IMR-90 (cell line): ENCODE results near the gene MTREX. TPM values are rescaled to one million over a fixed set of nuclear protein-coding genes. Genes with fewer than 3 reads are reported as not detected.

Experiments
- ATAC-seq: fragments of 200-7000 bp; cut with Tn5 transposase; 2 replicates; pipeline ENCODE4 v1.9.1; 2020; ENCODE audit warnings: low read depth, mild to moderate bottlenecking, moderate library complexity
- BruUV-seq: library from RNA; stranded (reverse); fragments of 400-500 nt; replicated peaks from 2 replicates; lab custom pipeline; 2021; lab: Mats Ljungman, UMichigan
- CTCF ChIA-PET: fragments of 300-600 bp; formaldehyde crosslinking; extraction: SDS; loops from one replicate; lab custom pipeline; 2021; ENCODE audit warnings: antibody characterized with exemption; lab: Yijun Ruan, JAX
- POLR2A ChIA-PET: fragments of 300-600 bp; sonication (Branson Sonifier 250); formaldehyde crosslinking; loops from one replicate; lab custom pipeline; 2022; ENCODE audit warnings: antibody characterized with exemption; ENCODE audit not compliant: unreplicated experiment; lab: Charles Lee
- DNase-seq: peaks from one replicate; pipeline ENCODE4 v3.0.0; 2013
- H2AFZ ChIP-seq: replicated peaks from 2 replicates; pipeline ENCODE3; 2013; ENCODE audit warnings: low read length, mild to moderate bottlenecking; ENCODE audit not compliant: poor library complexity
- H2AK5ac ChIP-seq: 2 replicates; pipeline ENCODE4 v1.6.1; 2013; ENCODE audit warnings: low read depth, low read length, inconsistent platforms
- H2AK9ac ChIP-seq: replicated peaks from 2 replicates; pipeline ENCODE3; 2013; ENCODE audit warnings: mild to moderate bottlenecking, low read depth, low read length, moderate library complexity; ENCODE audit not compliant: poor library complexity
- H2BK120ac ChIP-seq: 2 replicates; pipeline ENCODE4 v1.6.1; 2013; ENCODE audit warnings: low read depth, low read length, inconsistent platforms
- H2BK15ac ChIP-seq: 3 replicates; pipeline ENCODE4 v1.6.1; 2013; ENCODE audit warnings: low read depth, low read length, inconsistent platforms
- H2BK20ac ChIP-seq: 2 replicates; pipeline ENCODE4 v1.6.1; 2013; ENCODE audit warnings: low read depth, mild to moderate bottlenecking, inconsistent platforms, low read length, moderate library complexity
- H2BK5ac ChIP-seq: 2 replicates; pipeline ENCODE4 v1.6.1; 2013; ENCODE audit warnings: mild to moderate bottlenecking, low read depth, low read length, inconsistent platforms; ENCODE audit not compliant: poor library complexity, severe bottlenecking
- H3K14ac ChIP-seq: replicated peaks from 2 replicates; pipeline ENCODE4 v1.6.1; 2013; ENCODE audit warnings: low read depth, low read length, inconsistent platforms
- H3K18ac ChIP-seq: 2 replicates; pipeline ENCODE4 v1.6.1; 2013; ENCODE audit warnings: low read depth, low read length, control low read depth
- H3K23ac ChIP-seq: 2 replicates; pipeline ENCODE4 v1.6.1; 2013; ENCODE audit warnings: low read depth, low read length, inconsistent platforms
- H3K27ac ChIP-seq: 2 replicates; pipeline ENCODE4 v1.5.1; 2013; ENCODE audit warnings: mild to moderate bottlenecking, control low read depth, low read length; ENCODE audit not compliant: insufficient read depth
- H3K27me3 ChIP-seq: 2 replicates; pipeline ENCODE4 v1.6.1; 2013; ENCODE audit warnings: low read length; ENCODE audit not compliant: control insufficient read depth, insufficient read depth
- H3K36me3 ChIP-seq: 2 replicates; pipeline ENCODE4 v1.6.1; 2013; ENCODE audit warnings: low read length, mixed read lengths; ENCODE audit not compliant: control insufficient read depth, insufficient read depth
- H3K4ac ChIP-seq: 2 replicates; pipeline ENCODE4 v1.6.1; 2013; ENCODE audit warnings: low read depth, low read length, inconsistent platforms
- H3K4me1 ChIP-seq: 2 replicates; pipeline ENCODE4 v1.6.1; 2013; ENCODE audit warnings: low read length, mixed read lengths; ENCODE audit not compliant: control insufficient read depth, insufficient read depth
- H3K4me2 ChIP-seq: 2 replicates; pipeline ENCODE4 v1.6.1; 2013; ENCODE audit warnings: low read depth, mild to moderate bottlenecking, control low read depth, low read length, moderate library complexity
- H3K4me3 ChIP-seq: 2 replicates; pipeline ENCODE4 v1.5.1; 2013; ENCODE audit warnings: low read depth, mild to moderate bottlenecking, control low read depth, low read length, moderate library complexity; ENCODE audit not compliant: insufficient read depth
- H3K56ac ChIP-seq: 2 replicates; pipeline ENCODE4 v1.6.1; 2013; ENCODE audit warnings: low read length, inconsistent platforms; ENCODE audit not compliant: insufficient read depth; ENCODE audit errors: extremely low read depth
- H3K79me1 ChIP-seq, 2 experiments: 2 replicates each; pipeline ENCODE4 v1.6.1; 2013; ENCODE audit warnings: low read length in 2 of 2, inconsistent platforms in 1 of 2, low read depth in 1 of 2
- H3K9ac ChIP-seq: 2 replicates; pipeline ENCODE4 v1.6.1; 2013; ENCODE audit warnings: low read depth, low read length, control low read depth
- H3K9me1 ChIP-seq: 2 replicates; pipeline ENCODE4 v1.6.1; 2013; ENCODE audit warnings: low read length, inconsistent platforms; ENCODE audit not compliant: insufficient read depth
- H3K9me3 ChIP-seq: 2 replicates; pipeline ENCODE4 v1.6.1; 2013; ENCODE audit warnings: low read length; ENCODE audit not compliant: control insufficient read depth, insufficient read depth
- H4K20me1 ChIP-seq: 2 replicates; pipeline ENCODE4 v1.6.1; 2013; ENCODE audit warnings: low read length, inconsistent platforms; ENCODE audit not compliant: insufficient read depth
- H4K5ac ChIP-seq: 2 replicates; pipeline ENCODE4 v1.6.1; 2013; ENCODE audit warnings: mild to moderate bottlenecking, low read depth, low read length, control low read depth
- H4K8ac ChIP-seq, 2 experiments: 2 replicates each; pipeline ENCODE4 v1.6.1; 2013; ENCODE audit warnings: low read depth in 2 of 2, low read length in 2 of 2, control low read depth in 1 of 2, inconsistent platforms in 1 of 2
- H4K91ac ChIP-seq: 2 replicates; pipeline ENCODE4 v1.6.1; 2013; ENCODE audit warnings: low read depth, low read length, inconsistent platforms; ENCODE audit not compliant: insufficient read depth
- BHLHE40 ChIP-seq: fragments of 150-350 bp; IDR thresholded peaks from 2 replicates; pipeline ENCODE4 v1.6.1; 2016; ENCODE audit warnings: mild to moderate bottlenecking, low read depth, low read length
- CEBPB ChIP-seq: IDR thresholded peaks from 2 replicates; pipeline ENCODE4 v1.6.1; 2012; ENCODE audit warnings: low read depth, low read length, improper control_type of control experiment
- CHD1 ChIP-seq: IDR thresholded peaks from 2 replicates; pipeline ENCODE4 v1.6.1; 2012; ENCODE audit warnings: low read depth, low read length, improper control_type of control experiment
- FOS ChIP-seq: fragments of 150-350 bp; IDR thresholded peaks from 2 replicates; pipeline ENCODE4 v1.6.1; 2016; ENCODE audit warnings: low read depth, low read length
- MAFK ChIP-seq: IDR thresholded peaks from 2 replicates; pipeline ENCODE4 v1.6.1; 2012; ENCODE audit warnings: low read depth, low read length, improper control_type of control experiment
- MAZ ChIP-seq: IDR thresholded peaks from 2 replicates; pipeline ENCODE4 v1.6.1; 2012; ENCODE audit warnings: low read depth, mild to moderate bottlenecking, low read length, improper control_type of control experiment, moderate library complexity, borderline replicate concordance
- MXI1 ChIP-seq: IDR thresholded peaks from 2 replicates; pipeline ENCODE4 v1.6.1; 2012; ENCODE audit warnings: low read depth, mild to moderate bottlenecking, low read length, moderate library complexity, borderline replicate concordance
- NFE2L2 ChIP-seq: fragments of 150-350 bp; IDR thresholded peaks from 2 replicates; pipeline ENCODE4 v1.6.1; 2016; ENCODE audit warnings: low read depth, mild to moderate bottlenecking, low read length
- POLR2A ChIP-seq: IDR thresholded peaks from 2 replicates; pipeline ENCODE4 v1.6.1; 2012; ENCODE audit warnings: mild to moderate bottlenecking, low read depth, low read length
- RAD21 ChIP-seq: IDR thresholded peaks from 2 replicates; pipeline ENCODE4 v1.6.1; 2012; ENCODE audit warnings: low read length, improper control_type of control experiment
- RCOR1 ChIP-seq: IDR thresholded peaks from 2 replicates; pipeline ENCODE4 v1.6.1; 2012; ENCODE audit warnings: mild to moderate bottlenecking, low read length, improper control_type of control experiment; ENCODE audit not compliant: insufficient replicate concordance
- RFX5 ChIP-seq: IDR thresholded peaks from 2 replicates; pipeline ENCODE4 v1.8.0; 2012; ENCODE audit warnings: low read depth, mild to moderate bottlenecking, low read length, moderate library complexity
- SMC3 ChIP-seq: fragments of 150-350 bp; IDR thresholded peaks from 2 replicates; pipeline ENCODE4 v1.6.1; 2016; ENCODE audit warnings: low read depth, mild to moderate bottlenecking, antibody characterized with exemption, low read length, moderate library complexity
- dilution Hi-C: fragments of 300-500 bp; cut with HindIII; formaldehyde crosslinking; loops from one replicate; pipeline ENCODE4 v1.14.3; 2018; ENCODE audit warnings: low sequenced_read_pairs; ENCODE audit not compliant: unreplicated experiment
- in situ Hi-C: fragments of 300-500 bp; cut with MboI; formaldehyde crosslinking; loops from 3 replicates; pipeline ENCODE4 v1.14.3; 2019; ENCODE audit warnings: low sequenced_read_pairs, inconsistent platforms, mixed read lengths
- intact Hi-C: fragments of 100-400 bp; cut with micrococcal nuclease; formaldehyde crosslinking; loops from 2 replicates; pipeline ENCODE4 v1.10.0; 2022
- polyA plus RNA-seq, 3 experiments: library from polyadenylated mRNA; depleted of rRNA; stranded (reverse); fragments of >200 nt; gene quantifications; 2 replicates each; pipeline ENCODE4 v1.2.3, GENCODE V29; 2012; ENCODE audit warnings: low replicate concordance in 1 of 3
- total RNA-seq: library from RNA; depleted of rRNA; stranded (reverse); fragments of >200 nt; gene quantifications from 2 replicates; pipeline ENCODE4 v1.2.3, GENCODE V29; 2012
- TF ChIP-seq, protein P1 (sequence below): fragments of 150-350 bp; IDR thresholded peaks from 2 replicates; pipeline ENCODE4 v1.6.1; 2017; ENCODE audit warnings: mild to moderate bottlenecking, antibody characterized with exemption, low read length, low read depth
- TF ChIP-seq, protein P2 (sequence below): conservative IDR thresholded peaks from 2 replicates; pipeline ENCODE4 v1.5.1; 2012; ENCODE audit warnings: mild to moderate bottlenecking, low read depth, low read length, improper control_type of control experiment
- TF ChIP-seq, protein P3 (sequence below): fragments of 150-350 bp; IDR thresholded peaks from 2 replicates; pipeline ENCODE4 v1.6.1; 2016; ENCODE audit warnings: low read depth, mild to moderate bottlenecking, low read length, moderate library complexity, borderline replicate concordance

Gene MTREX
- total and polyA plus RNA-seq, 2 of the 4 experiments (the other 2 are of a cell fraction) = 22.1 to 33.2 TPM

DNA sequence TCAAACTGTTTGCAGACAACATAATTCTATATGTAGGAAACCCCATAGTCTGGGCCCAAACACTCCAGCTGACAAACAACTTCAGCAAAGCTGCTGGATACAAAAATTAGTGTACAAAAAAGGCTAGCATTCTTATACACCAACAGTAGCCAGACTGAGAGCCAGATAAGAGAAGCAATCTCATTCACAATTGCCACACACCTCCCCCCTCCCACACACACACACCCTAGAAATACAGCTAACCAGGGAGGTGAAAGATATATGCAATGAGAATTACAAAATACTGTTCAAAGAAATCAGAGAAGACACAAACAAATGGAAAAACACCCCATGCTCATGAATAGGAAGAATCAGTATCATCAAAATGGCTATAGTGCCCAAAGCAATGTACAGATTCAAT lies 9.0 kb downstream of the MTREX start:
- H4K91ac ChIP-seq = no peak overlapping the region
- H2AK5ac ChIP-seq = no peak overlapping the region
- no peak overlapping the region for H2BK20ac ChIP-seq
- DNase-seq (no peak), ATAC-seq (no peak)
- H3K27ac ChIP-seq = no peak overlapping the region
- no TSS peak for BruUV-seq
- no peak overlapping the region for H2BK5ac ChIP-seq
- H3K4ac ChIP-seq = no peak overlapping the region
- H3K9me1 ChIP-seq = no peaks in the 10 kb centered on the region
- H3K9ac ChIP-seq = no peak overlapping the region
- ChIA-PET CTCF (no interaction called here), POLR2A (no interaction called here)
- H4K8ac ChIP-seq = no peak overlapping the region
- dilution Hi-C loops (no loop called here), in situ Hi-C loops (no loop called here), intact Hi-C loops (no loop called here)
- no peaks in the 10 kb centered on the region; the same call in 1 of the 2 replicates for H3K9me3 ChIP-seq
- no peaks in the 10 kb centered on the region for H3K36me3 ChIP-seq
- peaks cover 35% of the 10 kb centered on the region for H4K20me1 ChIP-seq
- no peaks in the 10 kb centered on the region for H3K27me3 ChIP-seq
- no peak for TF ChIP-seq RFX5
- no peak for TF ChIP-seq CEBPB
- no peak for TF ChIP-seq CHD1
- no peak for TF ChIP-seq RCOR1
- no peak for TF ChIP-seq BHLHE40
- no peak for TF ChIP-seq POLR2A
- TF ChIP-seq SMC3 = no peak
- no peak for TF ChIP-seq MAZ
- no peak for TF ChIP-seq FOS
- TF ChIP-seq, protein P1, sequence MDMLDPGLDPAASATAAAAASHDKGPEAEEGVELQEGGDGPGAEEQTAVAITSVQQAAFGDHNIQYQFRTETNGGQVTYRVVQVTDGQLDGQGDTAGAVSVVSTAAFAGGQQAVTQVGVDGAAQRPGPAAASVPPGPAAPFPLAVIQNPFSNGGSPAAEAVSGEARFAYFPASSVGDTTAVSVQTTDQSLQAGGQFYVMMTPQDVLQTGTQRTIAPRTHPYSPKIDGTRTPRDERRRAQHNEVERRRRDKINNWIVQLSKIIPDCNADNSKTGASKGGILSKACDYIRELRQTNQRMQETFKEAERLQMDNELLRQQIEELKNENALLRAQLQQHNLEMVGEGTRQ = no peak
- TF ChIP-seq RAD21 = no peak
- TF ChIP-seq MAFK = no peak
- TF ChIP-seq, protein P2, sequence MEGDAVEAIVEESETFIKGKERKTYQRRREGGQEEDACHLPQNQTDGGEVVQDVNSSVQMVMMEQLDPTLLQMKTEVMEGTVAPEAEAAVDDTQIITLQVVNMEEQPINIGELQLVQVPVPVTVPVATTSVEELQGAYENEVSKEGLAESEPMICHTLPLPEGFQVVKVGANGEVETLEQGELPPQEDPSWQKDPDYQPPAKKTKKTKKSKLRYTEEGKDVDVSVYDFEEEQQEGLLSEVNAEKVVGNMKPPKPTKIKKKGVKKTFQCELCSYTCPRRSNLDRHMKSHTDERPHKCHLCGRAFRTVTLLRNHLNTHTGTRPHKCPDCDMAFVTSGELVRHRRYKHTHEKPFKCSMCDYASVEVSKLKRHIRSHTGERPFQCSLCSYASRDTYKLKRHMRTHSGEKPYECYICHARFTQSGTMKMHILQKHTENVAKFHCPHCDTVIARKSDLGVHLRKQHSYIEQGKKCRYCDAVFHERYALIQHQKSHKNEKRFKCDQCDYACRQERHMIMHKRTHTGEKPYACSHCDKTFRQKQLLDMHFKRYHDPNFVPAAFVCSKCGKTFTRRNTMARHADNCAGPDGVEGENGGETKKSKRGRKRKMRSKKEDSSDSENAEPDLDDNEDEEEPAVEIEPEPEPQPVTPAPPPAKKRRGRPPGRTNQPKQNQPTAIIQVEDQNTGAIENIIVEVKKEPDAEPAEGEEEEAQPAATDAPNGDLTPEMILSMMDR = no peak
- no peak for TF ChIP-seq MXI1
- TF ChIP-seq NFE2L2 = no peak
- TF ChIP-seq, protein P3, sequence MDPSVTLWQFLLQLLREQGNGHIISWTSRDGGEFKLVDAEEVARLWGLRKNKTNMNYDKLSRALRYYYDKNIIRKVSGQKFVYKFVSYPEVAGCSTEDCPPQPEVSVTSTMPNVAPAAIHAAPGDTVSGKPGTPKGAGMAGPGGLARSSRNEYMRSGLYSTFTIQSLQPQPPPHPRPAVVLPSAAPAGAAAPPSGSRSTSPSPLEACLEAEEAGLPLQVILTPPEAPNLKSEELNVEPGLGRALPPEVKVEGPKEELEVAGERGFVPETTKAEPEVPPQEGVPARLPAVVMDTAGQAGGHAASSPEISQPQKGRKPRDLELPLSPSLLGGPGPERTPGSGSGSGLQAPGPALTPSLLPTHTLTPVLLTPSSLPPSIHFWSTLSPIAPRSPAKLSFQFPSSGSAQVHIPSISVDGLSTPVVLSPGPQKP = no peak
- H3K4me2 ChIP-seq = no peak overlapping the region
- H3K18ac ChIP-seq = no peak overlapping the region
- no peak overlapping the region for H4K5ac ChIP-seq
- no peak overlapping the region for H3K56ac ChIP-seq
- H2BK120ac ChIP-seq = no peak overlapping the region
- peaks cover 20 to 63% of the 10 kb centered on the region in 2 experiments for H3K79me1 ChIP-seq
- no peaks in the 10 kb centered on the region for H3K4me1 ChIP-seq
- H2AK9ac ChIP-seq = no peak overlapping the region
- no peak overlapping the region for H3K14ac ChIP-seq
- no peak overlapping the region for H2AFZ ChIP-seq
- H3K4me3 ChIP-seq = no peak overlapping the region
- no peak overlapping the region for H2BK15ac ChIP-seq
- H3K23ac ChIP-seq = no peak overlapping the region
